ENCODE results near the gene CROCC.

DNA sequence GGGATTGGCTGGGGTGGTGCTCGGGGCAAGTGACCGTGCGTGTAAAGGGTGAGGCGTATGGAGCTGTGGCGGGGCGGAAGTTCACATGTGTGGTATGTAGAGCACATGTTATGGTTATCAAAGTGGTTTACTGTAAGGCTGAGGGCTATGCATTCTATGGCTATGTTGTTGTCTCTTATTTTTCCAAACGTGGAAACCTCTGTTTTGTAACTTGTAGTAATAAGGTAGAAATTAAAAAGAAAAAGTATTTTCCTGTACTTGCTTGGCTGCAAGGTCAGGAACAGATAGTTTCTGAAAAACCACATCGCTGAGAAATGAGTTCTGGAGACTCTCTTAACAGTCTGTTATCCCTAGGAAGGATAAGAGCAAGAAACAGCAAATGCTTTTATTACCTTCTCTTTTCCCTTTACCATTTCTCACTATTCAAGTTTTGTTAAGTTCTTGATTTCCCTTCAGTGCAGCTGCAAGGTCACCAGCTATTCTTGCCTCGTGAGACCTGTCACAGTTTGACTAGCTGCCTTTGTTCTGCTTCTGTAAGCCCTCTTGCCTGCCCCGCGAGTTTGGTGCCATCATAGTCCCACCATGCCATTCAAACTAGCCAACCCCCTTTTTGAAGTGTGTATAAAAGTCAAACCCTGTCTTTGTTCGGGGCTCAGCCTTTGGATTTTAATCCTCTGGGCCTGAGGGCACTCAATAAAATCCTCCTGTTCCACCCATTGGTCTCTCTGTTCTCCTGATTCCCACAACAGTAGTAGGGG lies 16.4 kb upstream of the CROCC start:
- TF ChIP-seq POLR2A (IDR thresholded peaks at IDR 0.05; ENCODE audit: low read depth, low read length) (peak; percentile 100), POLR2AphosphoS5 (IDR thresholded peaks at IDR 0.05; ENCODE audit: low read depth, low read length) (peak; percentile 100), TAF1 (IDR thresholded peaks at IDR 0.05; ENCODE audit: low read depth, low read length) (peak; percentile 70; the same call in 1 of the 2 replicates), SPI1 (IDR thresholded peaks at IDR 0.05; ENCODE audit: low read depth, low read length) (no peak), PAX5 (IDR thresholded peaks at IDR 0.05; ENCODE audit: insufficient read depth, low read length, severe bottlenecking) (no peak), POU2F2 (IDR thresholded peaks at IDR 0.05; ENCODE audit: low read depth, low read length) (peak; percentile 87)
